Testis (tissue), 2 donors: ENCODE measurements around the gene MIX23.

ENCODE experiments used
- CTCF ChIP-seq, 3 experiments: fragments of 450-650 bp in 2 of 3; fragments of 200-600 bp in 1 of 3; sonication (generic) in 1 of 3; IDR thresholded peaks; one replicate each; pipeline ENCODE4 v1.5.1; 2016 to 2019; ENCODE audit warnings: antibody characterized with exemption in 3 of 3, mild to moderate bottlenecking in 2 of 3, moderate library complexity in 1 of 3
- POLR2A ChIP-seq: fragments of 450-650 bp; IDR thresholded peaks from one replicate; pipeline ENCODE4 v1.6.1; 2017; ENCODE audit warnings: antibody characterized with exemption, mild to moderate bottlenecking, moderate library complexity

GRCh38 chr3:122406198-122406597 lies 23.2 kb upstream of the MIX23 start:
- TF ChIP-seq POLR2A, result no peak
- TF ChIP-seq CTCF (IDR thresholded peaks at IDR 0.05), result no peak
